C4-2B (cell line): ENCODE data around the gene TMEM163.

ENCODE experiments used
- ZFX ChIP-seq: fragments of 450-650 bp; IDR thresholded peaks from 2 replicates; pipeline ENCODE4 v1.6.1; 2017
- TF ChIP-seq, protein P1 (sequence below): fragments of 450-650 bp; conservative IDR thresholded peaks from 2 replicates; pipeline ENCODE4 v1.5.1; 2017; ENCODE audit warnings: mild to moderate bottlenecking

DNA sequence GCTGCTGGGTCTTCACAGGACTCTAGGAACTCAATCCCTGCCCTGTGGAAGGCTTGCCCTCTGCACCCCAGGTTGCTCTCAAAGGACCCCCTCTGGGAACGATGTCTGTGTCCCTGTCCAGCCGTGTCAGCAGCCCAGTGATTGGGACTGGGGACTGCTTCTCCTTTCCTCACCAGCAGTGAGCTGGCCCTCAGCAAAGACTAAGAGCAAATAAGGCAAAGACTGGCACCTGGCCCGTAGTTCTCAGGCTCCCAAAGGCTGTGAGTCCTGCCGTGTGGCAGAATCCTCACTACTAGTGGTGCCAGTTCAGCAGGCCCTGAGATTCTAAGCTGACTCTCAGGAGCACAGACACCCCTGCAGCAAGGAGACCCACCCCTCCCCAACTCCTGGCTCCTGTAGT, 47.8 kb downstream of the TMEM163 start:
- TF ChIP-seq, protein P1, sequence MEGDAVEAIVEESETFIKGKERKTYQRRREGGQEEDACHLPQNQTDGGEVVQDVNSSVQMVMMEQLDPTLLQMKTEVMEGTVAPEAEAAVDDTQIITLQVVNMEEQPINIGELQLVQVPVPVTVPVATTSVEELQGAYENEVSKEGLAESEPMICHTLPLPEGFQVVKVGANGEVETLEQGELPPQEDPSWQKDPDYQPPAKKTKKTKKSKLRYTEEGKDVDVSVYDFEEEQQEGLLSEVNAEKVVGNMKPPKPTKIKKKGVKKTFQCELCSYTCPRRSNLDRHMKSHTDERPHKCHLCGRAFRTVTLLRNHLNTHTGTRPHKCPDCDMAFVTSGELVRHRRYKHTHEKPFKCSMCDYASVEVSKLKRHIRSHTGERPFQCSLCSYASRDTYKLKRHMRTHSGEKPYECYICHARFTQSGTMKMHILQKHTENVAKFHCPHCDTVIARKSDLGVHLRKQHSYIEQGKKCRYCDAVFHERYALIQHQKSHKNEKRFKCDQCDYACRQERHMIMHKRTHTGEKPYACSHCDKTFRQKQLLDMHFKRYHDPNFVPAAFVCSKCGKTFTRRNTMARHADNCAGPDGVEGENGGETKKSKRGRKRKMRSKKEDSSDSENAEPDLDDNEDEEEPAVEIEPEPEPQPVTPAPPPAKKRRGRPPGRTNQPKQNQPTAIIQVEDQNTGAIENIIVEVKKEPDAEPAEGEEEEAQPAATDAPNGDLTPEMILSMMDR: no peak
- no peak for TF ChIP-seq ZFX
